H1 (cell line): ENCODE data around the gene RAB25.
A peak's percentile ranks its signal among the peaks of the same experiment; 100 is the strongest.

Experiments used
- CEBPB ChIP-seq: IDR thresholded peaks from 2 replicates; pipeline ENCODE4 v1.6.1; 2012; ENCODE audit warnings: low read depth, low read length
- CREB1 ChIP-seq: IDR thresholded peaks from 2 replicates; pipeline ENCODE4 v1.6.1; 2012; ENCODE audit warnings: inconsistent platforms
- POLR2A ChIP-seq, 2 experiments: IDR thresholded peaks; 1 replicate in 1 of 2; 2 replicates in 1 of 2; pipeline ENCODE4 v1.6.1; 2011; ENCODE audit warnings: low read depth in 2 of 2, low read length in 2 of 2, mild to moderate bottlenecking in 2 of 2; ENCODE audit errors: control extremely low read depth in 1 of 2
- POLR2AphosphoS5 ChIP-seq: IDR thresholded peaks from 2 replicates; pipeline ENCODE4 v1.6.1; 2011; ENCODE audit warnings: low read depth, low read length
- RXRA ChIP-seq: IDR thresholded peaks from 2 replicates; pipeline ENCODE4 v1.6.1; 2011; ENCODE audit warnings: low read depth, mild to moderate bottlenecking, low read length, moderate library complexity; ENCODE audit not compliant: insufficient read depth
- TEAD4 ChIP-seq: IDR thresholded peaks from 2 replicates; pipeline ENCODE4 v1.6.1; 2012; ENCODE audit warnings: low read depth, low read length, inconsistent platforms, mixed read lengths
- YY1 ChIP-seq: IDR thresholded peaks from 2 replicates; pipeline ENCODE4 v1.6.1; 2011; ENCODE audit warnings: low read depth, mild to moderate bottlenecking, low read length
- TF ChIP-seq, protein P1 (sequence below): IDR thresholded peaks from 2 replicates; pipeline ENCODE4 v1.6.1; 2012; ENCODE audit warnings: inconsistent platforms
- TF ChIP-seq, protein P2 (sequence below): IDR thresholded peaks from 2 replicates; pipeline ENCODE4 v1.6.1; 2012; ENCODE audit warnings: low read length, inconsistent platforms

DNA sequence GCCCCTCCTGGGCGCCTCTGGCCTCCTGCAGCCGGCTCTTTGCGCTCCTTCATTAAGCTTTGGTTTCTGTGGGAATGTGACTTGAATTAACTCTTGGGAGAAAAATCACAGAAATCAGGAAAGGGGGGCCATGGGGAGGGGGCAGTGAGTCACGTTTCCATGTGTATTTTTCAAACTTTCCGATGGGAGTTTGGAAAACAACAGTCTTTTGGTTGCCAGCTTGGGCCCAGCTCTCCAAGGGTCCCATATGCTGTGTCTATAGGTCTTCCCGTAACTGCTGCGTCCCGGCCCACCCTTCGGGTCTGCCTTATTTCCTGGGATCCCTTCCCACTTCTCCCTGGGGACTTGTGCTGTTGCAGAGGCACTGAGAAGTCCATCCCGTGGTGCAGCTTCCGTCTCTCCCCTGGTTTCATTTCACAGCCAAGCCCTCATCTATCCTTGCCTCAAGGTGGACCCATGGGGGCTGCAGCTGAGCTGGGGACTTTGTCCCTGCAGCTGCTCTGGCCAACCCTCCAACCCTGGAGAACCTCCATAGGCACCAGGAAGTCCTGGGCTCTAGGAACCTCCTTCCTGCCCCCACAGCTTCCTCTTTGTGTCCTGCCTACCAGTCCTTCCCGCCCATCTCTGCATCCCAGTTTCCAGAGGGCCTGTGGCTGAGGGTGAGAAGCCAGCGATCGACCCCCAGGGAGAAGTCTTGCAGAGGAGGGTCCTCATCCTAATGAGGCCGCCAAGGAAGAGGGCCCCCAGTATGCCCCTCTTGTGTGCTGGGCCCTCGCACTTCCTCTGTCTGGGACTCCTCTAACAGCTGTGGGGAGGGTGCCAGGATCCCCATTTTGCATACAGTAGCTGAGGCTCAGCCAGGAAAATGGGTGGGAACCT, 41.9 kb downstream of the RAB25 start:
- TF ChIP-seq POLR2AphosphoS5 (no peak), TEAD4 (no peak), YY1 (no peak), RXRA (no peak), POLR2A (IDR thresholded peaks at IDR 0.05; ENCODE audit: control extremely low read depth in 1 of 2, low read depth in 2 of 2, low read length in 2 of 2) (0 out of 3 replicates have a peak, but pooled peaks of 1 of the 2 experiments have one; percentile 15), CREB1 (no peak), CEBPB (no peak)
- TF ChIP-seq, protein P1, sequence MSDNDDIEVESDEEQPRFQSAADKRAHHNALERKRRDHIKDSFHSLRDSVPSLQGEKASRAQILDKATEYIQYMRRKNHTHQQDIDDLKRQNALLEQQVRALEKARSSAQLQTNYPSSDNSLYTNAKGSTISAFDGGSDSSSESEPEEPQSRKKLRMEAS, result no peak
- TF ChIP-seq, protein P2, sequence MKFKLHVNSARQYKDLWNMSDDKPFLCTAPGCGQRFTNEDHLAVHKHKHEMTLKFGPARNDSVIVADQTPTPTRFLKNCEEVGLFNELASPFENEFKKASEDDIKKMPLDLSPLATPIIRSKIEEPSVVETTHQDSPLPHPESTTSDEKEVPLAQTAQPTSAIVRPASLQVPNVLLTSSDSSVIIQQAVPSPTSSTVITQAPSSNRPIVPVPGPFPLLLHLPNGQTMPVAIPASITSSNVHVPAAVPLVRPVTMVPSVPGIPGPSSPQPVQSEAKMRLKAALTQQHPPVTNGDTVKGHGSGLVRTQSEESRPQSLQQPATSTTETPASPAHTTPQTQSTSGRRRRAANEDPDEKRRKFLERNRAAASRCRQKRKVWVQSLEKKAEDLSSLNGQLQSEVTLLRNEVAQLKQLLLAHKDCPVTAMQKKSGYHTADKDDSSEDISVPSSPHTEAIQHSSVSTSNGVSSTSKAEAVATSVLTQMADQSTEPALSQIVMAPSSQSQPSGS, result no peak
